ENCODE data around the gene ELANE. TPM values are rescaled to one million over a fixed set of nuclear protein-coding genes. Genes with fewer than 3 reads are reported as not detected.

The ELANE gene
- total and polyA plus RNA-seq, 10 donors = 2.8 to 137 (median 9.8) TPM

DNA sequence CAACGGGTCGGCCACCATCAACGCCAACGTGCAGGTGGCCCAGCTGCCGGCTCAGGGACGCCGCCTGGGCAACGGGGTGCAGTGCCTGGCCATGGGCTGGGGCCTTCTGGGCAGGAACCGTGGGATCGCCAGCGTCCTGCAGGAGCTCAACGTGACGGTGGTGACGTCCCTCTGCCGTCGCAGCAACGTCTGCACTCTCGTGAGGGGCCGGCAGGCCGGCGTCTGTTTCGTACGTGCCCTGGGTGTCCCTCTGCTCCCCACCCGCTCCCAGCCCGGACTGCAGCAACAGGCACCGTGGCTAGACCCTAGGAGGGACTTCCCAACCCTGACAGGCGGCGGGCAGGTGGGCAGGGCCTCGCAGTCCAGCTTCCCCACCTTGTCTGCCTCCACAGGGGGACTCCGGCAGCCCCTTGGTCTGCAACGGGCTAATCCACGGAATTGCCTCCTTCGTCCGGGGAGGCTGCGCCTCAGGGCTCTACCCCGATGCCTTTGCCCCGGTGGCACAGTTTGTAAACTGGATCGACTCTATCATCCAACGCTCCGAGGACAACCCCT lies 3.5 kb downstream of the ELANE start:
- H3K4me1 ChIP-seq = peaks cover 0 to 59% (median 30%) of the 10 kb centered on the region in 6 donors
- TF ChIP-seq POLR2A (IDR thresholded peaks at IDR 0.05) (no peak), POLR2AphosphoS5 (IDR thresholded peaks at IDR 0.05) (no peak)
- TF ChIP-seq, protein P1, sequence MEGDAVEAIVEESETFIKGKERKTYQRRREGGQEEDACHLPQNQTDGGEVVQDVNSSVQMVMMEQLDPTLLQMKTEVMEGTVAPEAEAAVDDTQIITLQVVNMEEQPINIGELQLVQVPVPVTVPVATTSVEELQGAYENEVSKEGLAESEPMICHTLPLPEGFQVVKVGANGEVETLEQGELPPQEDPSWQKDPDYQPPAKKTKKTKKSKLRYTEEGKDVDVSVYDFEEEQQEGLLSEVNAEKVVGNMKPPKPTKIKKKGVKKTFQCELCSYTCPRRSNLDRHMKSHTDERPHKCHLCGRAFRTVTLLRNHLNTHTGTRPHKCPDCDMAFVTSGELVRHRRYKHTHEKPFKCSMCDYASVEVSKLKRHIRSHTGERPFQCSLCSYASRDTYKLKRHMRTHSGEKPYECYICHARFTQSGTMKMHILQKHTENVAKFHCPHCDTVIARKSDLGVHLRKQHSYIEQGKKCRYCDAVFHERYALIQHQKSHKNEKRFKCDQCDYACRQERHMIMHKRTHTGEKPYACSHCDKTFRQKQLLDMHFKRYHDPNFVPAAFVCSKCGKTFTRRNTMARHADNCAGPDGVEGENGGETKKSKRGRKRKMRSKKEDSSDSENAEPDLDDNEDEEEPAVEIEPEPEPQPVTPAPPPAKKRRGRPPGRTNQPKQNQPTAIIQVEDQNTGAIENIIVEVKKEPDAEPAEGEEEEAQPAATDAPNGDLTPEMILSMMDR (IDR thresholded peaks at IDR 0.05 in 8 of 11, conservative IDR thresholded peaks at IDR 0.05 in 3 of 11) = no peak
- DNase-seq = no peak
- no peak overlapping the region for H3K27ac ChIP-seq
- intact Hi-C loops (cut with DNase I; ENCODE audit: low total_unique reads) = loop anchor here (10.0 kb wide), 1 partner anchor 81 kb away; no protein-coding TSS in a partner anchor
- H3K27me3 ChIP-seq (replicated peaks in 1 of 7) = peaks cover 0 to 78% (median 37%) of the 10 kb centered on the region in 7 donors
- 62 to 83% (median 76%) methylated on average over 9 to 40 of the region's 40 CpGs for WGBS, 5 donors
- no peak overlapping the region for H3K4me3 ChIP-seq
- H3K36me3 ChIP-seq = no peaks in the 10 kb centered on the region
- H3K9me3 ChIP-seq = no peaks in the 10 kb centered on the region

DNA sequence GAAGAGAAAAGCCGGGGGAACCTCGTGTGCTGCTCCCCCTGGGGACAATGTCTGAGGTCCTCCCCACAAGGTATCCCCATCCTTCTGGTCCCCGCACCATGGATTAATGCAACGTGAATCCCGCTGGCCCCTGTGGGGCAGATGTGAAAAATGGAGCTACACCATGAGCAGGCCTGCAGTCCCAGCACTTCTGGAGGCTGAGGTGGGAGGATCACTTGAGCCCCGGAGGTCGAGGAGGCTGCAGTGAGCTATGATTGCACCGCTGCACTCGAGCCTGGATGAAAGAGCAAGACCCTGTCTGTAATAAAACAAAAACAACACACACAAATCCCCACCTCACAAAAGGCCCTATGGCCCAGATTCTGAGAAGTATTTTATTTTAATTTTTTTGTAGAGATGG lies 6.2 kb downstream of the ELANE start:
- Histone ChIP-seq H3K27me3 (replicated peaks in 1 of 7) (peaks cover 0 to 78% (median 21%) of the 10 kb centered on the region in 7 donors), H3K4me3 (no peak overlapping the region), H3K27ac (peak overlapping the region in 1 of 8 donors; percentile 73), H3K36me3 (no peaks in the 10 kb centered on the region), H3K9me3 (no peaks in the 10 kb centered on the region), H3K4me1 (peaks cover 7 to 57% (median 38%) of the 10 kb centered on the region in 6 donors)
- intact Hi-C loops (cut with DNase I; ENCODE audit: low total_unique reads) = loop anchor here (10.0 kb wide), 1 partner anchor 83 kb away; no protein-coding TSS in a partner anchor
- TF ChIP-seq POLR2A (IDR thresholded peaks at IDR 0.05) (no peak), POLR2AphosphoS5 (IDR thresholded peaks at IDR 0.05) (no peak)
- TF ChIP-seq, protein P1 (IDR thresholded peaks at IDR 0.05 in 8 of 11, conservative IDR thresholded peaks at IDR 0.05 in 3 of 11) = no peak
- no peak for DNase-seq
- 76 to 81% (median 79%) methylated on average over 9 of the region's 9 CpGs for WGBS, 5 donors

DNA sequence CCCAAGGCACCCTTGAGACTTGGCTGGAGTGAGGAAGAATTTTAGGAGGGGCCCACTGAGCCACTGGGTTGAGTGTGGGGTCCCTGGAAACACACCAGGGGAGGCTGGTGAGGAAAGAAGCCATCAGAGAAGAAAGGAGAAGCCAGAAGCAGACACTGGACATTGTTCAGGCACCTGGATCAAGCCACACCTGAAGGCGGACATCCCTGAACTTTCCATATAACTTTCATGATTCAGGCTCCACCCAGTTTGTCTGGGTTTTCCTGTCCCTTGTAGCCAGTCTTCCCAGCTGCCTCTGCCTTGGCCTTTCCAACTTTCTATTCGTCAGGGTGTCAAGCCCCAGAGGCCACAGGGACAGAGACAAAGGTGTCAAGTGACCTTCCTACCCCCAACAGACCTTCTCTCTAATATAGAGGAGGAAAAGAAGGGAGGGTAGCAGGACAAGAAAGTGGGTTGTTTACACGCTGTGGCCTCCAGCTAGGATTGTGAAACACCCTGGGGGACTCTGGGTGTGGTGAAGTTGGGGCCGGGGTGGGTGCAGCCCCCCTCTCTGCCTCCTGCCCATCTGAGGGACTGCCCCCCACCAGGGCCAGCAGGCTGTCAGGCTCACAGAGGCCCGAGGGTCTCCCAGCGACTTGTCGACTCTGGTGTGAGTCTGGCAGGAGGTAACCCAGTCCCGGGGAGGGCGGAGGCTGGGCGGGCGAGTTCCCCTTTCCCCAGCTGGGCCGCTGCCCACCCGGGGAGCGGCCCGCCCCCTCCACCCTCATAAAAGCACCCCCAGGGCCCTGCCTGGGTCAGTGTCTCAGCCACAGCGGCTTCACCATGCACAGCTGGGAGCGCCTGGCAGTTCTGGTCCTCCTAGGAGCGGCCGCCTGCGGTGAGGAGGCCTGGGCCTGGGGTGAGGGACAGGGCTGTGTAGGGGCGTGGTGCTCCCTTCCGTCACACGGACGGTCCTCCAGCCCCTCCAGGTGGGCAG lies 7.1 kb downstream of the ELANE start, which contains the start of gene CFD:
Gene CFD (plus strand): TSS at position 797 of the 976 bp plus-strand sequence. CDS start 26 bp downstream, at position 823.
- Histone ChIP-seq H3K36me3 (no peaks in the 10 kb centered on the region), H3K4me3 (peak within 1 kb of the TSS in 7 of 8 donors; percentile 27 to 66 (median 42)), H3K27me3 (replicated peaks in 1 of 7) (peaks cover 0 to 77% (median 20%) of the 10 kb centered on the region in 7 donors), H3K4me1 (peaks cover 11 to 64% (median 46%) of the 10 kb centered on the region in 6 donors), H3K9me3 (no peaks in the 10 kb centered on the region), H3K27ac (peak within 1 kb of the TSS in 5 of 8 donors; percentile 1 to 73 (median 60))
- DNase-seq = peak; percentile 91
- TF ChIP-seq, protein P1 (IDR thresholded peaks at IDR 0.05 in 8 of 11, conservative IDR thresholded peaks at IDR 0.05 in 3 of 11) = no peak
- peak; percentile 80 to 85 (median 81) for TF ChIP-seq POLR2AphosphoS5 (IDR thresholded peaks at IDR 0.05)
- 23 to 32% (median 25%) methylated on average over 9 to 24 of the region's 24 CpGs for WGBS, 5 donors
- intact Hi-C loops (cut with DNase I; ENCODE audit: low total_unique reads) = loop anchor here (10.0 kb wide), 1 partner anchor 84 kb away; no protein-coding TSS in a partner anchor
